ENCODE measurements around the gene PARP11.
"Not testable (repeated sequence)": the region's sequence is repeated elsewhere in the genome, so short reads cannot be mapped to it uniquely, and the experiment has no call there.

The PARP11 gene

DNA sequence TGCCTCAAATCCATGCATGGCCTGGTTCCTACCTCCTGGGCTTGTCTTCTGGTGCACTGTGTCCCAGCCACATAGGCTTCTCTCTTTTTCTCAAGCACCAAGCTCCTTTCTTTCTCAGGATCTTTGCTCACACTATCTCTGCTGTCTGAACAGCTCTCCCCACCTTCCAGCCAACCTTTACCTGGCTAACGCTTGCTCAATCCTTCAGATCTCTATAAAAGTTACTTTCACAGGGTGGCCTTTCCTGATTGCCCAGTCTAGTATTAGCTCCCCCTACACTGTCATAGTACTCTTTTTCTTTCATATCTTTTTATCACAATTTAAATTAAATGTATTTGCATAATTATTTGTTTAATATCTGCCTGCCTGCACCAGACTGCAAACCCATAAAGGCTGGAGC lies 3.8 kb downstream of the PARP11 start:
- no peak for FAIRE-seq
- TF ChIP-seq, protein P1, sequence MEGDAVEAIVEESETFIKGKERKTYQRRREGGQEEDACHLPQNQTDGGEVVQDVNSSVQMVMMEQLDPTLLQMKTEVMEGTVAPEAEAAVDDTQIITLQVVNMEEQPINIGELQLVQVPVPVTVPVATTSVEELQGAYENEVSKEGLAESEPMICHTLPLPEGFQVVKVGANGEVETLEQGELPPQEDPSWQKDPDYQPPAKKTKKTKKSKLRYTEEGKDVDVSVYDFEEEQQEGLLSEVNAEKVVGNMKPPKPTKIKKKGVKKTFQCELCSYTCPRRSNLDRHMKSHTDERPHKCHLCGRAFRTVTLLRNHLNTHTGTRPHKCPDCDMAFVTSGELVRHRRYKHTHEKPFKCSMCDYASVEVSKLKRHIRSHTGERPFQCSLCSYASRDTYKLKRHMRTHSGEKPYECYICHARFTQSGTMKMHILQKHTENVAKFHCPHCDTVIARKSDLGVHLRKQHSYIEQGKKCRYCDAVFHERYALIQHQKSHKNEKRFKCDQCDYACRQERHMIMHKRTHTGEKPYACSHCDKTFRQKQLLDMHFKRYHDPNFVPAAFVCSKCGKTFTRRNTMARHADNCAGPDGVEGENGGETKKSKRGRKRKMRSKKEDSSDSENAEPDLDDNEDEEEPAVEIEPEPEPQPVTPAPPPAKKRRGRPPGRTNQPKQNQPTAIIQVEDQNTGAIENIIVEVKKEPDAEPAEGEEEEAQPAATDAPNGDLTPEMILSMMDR (IDR thresholded peaks at IDR 0.05; ENCODE audit: insufficient read depth, missing control alignments), result no peak

DNA sequence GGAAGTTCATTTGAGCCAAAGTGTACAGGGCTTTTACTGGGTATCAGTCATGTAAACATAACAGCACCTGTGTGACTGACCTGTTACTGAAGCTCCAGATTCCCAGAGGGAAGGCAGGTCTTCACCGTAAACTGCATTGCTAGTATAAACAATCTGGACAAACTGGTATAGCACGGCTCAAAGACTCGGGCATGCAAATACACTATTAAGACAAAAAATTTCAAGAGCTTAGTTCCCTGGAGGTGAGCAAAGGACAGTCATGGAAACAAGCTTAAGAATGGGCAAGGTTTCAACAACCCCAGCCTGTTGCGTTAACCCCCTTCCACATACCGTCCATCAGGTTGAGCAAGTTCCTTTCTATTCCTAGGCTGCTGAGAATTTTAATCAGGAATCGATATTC lies 9.4 kb downstream of the PARP11 start:
- no peak for FAIRE-seq
- TF ChIP-seq, protein P1 (IDR thresholded peaks at IDR 0.05; ENCODE audit: insufficient read depth, missing control alignments), result no peak
- no peak for DNase-seq (ENCODE audit: insufficient read length, low spot score)

More for the DNA sequence above, 3.8 kb downstream of the PARP11 start:
- DNase-seq (ENCODE audit: insufficient read length, low spot score), result no peak

- TF ChIP-seq, protein P1 (IDR thresholded peaks at IDR 0.05; ENCODE audit: insufficient read depth, missing control alignments), result no peak
- no peak for DNase-seq (ENCODE audit: insufficient read length, low spot score)
- no peak for FAIRE-seq
Measured at GRCh38 chr12:3842517-3842916, 30.7 kb downstream of the PARP11 start.

DNA sequence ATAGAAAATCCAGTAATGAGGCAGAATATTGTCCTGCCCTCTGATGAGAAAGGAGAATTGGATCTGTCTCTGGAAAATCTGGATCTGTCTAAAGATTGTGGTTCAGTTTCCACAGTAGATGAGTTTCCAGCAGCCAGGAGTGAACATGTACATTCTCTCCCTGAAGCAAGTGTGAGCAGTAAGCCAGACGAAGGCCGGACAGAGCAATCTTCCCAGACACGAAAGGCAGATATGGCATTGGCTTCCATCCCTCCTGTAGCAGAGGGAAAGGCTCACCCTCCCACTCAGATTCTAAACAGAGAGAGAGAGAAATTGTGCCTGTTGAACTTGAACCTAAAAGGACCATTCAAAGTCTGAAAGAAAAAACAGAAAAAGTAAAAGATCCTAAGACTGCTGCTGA lies 31.4 kb downstream of the PARP11 start:
- TF ChIP-seq, protein P1 (IDR thresholded peaks at IDR 0.05; ENCODE audit: insufficient read depth, missing control alignments), result no peak
- no peak for DNase-seq (ENCODE audit: insufficient read length, low spot score)
- no peak for FAIRE-seq

- FAIRE-seq, result not testable (repeated sequence)
Measured at GRCh38 chr12:3840833-3841232, 32.4 kb downstream of the PARP11 start.

DNA sequence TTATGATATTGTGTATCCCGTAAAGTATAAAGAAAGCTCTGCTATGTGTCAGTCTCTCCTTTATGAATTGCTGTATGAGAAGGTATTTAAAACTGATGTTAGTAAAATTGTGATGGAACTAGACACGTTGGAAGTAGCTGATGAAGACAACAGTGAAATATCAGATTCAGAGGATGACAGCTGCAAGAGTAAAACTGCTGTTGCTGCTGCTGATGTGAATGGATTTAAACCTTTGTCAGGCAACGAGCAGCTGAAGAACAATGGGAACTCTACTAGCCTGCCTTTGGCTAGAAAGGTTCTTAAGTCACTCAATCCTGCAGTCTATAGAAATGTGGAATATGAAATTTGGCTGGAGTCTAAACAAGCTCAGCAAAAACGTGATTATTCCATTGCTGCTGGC lies 33.5 kb downstream of the PARP11 start:
- DNase-seq (ENCODE audit: insufficient read length, low spot score), result not testable (repeated sequence)
- FAIRE-seq, result peak; percentile 86

More at GRCh38 chr12:3840833-3841232, 32.4 kb downstream of the PARP11 start:
- not testable (repeated sequence) for DNase-seq (ENCODE audit: insufficient read length, low spot score)

GRCh38 chr12:3838701-3839548 lies 34.3 kb downstream of the PARP11 start:
- not testable (repeated sequence) for FAIRE-seq; DNase-seq (ENCODE audit: insufficient read length, low spot score)

DNA sequence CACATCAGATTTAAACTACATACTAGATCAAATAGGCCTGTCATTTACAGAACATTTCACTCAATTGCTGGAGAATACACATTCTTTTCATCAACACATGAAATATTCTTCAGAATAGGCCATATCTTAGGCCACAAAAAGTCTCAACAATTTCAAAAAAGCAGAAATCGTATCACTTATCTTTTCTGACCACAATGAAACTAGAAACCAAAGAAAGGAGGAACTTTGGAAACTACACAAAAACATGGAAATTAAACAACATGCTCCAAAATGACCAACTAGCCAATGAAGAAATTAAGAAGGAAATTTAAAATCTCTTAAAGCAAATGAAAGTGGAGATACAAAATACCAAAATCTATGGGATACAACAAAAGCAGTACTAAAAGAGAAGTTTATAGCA lies 35.1 kb downstream of the PARP11 start:
- TF ChIP-seq, protein P1 (IDR thresholded peaks at IDR 0.05; ENCODE audit: insufficient read depth, missing control alignments), result no peak
- DNase-seq (ENCODE audit: insufficient read length, low spot score), result no peak
- no peak for FAIRE-seq

DNA sequence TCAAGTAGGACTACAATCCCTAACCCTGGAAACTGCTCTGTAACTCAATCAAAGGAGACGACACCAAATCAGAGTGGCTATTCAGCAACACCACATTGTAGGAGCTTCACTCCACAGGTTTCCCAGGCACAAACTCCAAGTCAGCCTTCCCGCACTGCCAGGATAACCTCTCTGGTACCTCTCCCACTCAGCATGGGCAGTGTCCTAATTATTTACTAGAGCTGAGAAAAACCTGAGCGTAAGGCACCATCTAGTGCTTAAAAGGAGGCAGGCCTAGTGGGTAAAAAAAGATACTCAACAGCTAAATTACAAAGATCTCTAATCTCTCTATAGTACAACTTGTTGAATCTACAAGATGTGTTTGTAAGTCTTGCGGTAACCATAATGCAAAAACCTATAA lies 36.1 kb downstream of the PARP11 start:
- DNase-seq (ENCODE audit: insufficient read length, low spot score), result no peak
- no peak for FAIRE-seq
- TF ChIP-seq, protein P1 (IDR thresholded peaks at IDR 0.05; ENCODE audit: insufficient read depth, missing control alignments), result no peak

All from D721Med (cell line).